ENCODE data around the gene MOB3B.

Gene MOB3B

DNA sequence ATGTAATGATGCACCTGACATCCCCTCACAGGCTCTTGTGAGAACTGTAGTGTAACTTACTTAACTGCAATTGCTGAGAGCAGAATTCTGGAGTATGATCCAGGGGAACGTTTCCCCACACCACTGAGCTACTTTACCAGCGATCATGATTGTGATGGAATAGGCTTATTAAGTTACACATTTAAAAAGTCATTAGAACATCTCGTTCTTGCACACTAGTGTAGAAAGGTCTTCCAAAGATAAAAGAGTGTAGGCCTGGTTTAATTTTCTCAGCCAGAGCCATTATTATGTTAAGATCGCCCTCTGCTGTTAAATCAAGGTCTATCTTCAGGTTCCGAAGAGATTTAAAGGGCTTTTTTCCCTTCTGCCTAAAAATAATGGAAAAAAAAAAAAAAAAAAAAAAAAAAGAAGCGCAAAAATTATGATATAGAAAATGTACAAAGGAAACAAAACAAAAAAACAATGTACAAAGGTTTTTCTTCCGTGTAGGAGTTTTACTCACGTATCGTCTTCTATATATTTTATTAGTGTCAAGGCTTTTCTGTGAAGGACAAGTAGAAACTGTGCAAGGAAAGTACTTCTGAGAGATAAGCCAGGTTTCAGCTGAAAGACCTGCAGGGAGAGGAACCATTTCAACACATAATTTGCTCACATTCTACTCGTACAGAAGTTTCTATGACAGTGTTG lies 18.6 kb upstream of the MOB3B start:
- peak in 2 of 42 donors; percentile 49 to 65 for DNase-seq
- intact Hi-C loops (cut with DNase I), result loop anchor here (5.0 kb wide), 1 partner anchor 216 kb away; no protein-coding TSS in a partner anchor

DNA sequence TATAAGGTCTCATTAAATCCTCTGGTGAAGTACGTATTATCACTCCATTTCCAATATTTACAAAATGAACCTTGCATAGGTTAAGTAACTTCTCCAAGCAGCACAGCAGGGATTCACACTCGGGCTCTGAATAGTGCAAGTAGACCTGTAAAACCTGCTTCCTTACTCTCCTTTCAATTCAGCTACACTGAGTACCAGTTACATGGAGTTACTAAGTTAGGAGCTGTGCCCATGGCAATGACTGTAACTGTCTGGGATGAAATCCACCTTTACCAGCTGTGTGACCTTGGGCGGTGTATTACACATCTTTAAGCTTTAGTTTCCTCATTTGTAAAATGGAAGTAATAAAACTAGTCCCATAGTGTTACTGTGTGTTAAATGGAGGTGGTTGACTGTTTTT lies 15.9 kb upstream of the MOB3B start:
- no peak for DNase-seq
- intact Hi-C loops (cut with DNase I), result loop anchor here (5.0 kb wide), 1 partner anchor 213 kb away; no protein-coding TSS in a partner anchor

DNA sequence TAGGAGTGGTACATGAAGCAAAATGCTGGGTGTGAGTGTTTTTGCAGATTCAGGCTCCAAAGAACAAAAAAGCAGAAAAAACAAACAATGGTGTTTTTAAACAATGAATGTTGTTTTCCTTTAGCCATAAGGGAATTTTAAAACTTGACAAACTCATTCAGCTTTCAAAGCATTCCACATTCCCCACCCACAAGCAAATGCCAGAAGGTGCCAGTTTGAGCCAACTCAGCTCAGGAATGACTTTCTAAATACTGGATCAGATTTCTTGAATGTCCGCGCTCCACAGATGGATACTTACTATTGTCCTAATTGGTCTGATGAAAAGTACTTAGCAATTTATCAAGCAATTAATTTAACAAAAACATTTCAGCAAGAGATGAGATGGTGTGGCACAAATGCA lies 12.9 kb upstream of the MOB3B start:
- DNase-seq, result no peak
- intact Hi-C loops (cut with DNase I), result no loop called here

DNA sequence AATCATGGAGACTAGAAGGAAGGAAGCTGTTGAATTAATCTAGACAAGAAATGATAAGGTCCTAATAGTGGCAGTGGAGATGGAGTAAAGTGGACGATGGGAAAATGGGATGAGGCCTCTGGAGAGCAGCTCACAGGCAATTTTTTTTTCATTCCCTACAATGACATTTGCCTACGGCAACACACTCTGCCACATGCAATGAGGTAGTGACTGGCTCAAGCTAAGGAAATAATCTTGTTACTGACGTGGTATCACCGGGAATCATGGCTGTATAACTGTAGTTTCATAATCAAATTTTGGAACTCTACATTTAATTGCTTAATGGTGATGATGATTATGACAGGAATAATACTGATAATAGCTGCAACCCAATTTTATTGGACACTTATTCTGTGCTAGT lies 12.1 kb upstream of the MOB3B start:
- intact Hi-C loops (cut with DNase I), result no loop called here
- DNase-seq, result no peak

DNA sequence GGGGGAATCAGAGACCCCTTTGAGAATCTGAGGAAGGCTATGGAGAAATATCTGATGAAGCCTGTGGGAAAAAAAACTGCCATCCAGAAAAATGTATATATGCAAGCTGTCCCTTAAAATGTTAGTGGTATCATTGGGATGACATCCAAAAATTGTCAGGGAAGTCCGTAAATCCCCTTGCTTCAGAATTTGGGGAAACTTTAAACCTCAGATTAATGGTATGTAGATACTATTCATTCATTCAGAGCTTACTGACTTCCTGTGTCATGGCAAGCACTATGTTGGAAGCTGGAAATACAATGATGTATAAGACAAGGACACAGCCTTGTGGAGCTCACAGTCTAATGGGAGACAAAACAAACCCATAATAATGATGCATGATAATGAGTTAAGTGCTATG lies 10.9 kb upstream of the MOB3B start:
- no peak for DNase-seq
- intact Hi-C loops (cut with DNase I), result no loop called here

DNA sequence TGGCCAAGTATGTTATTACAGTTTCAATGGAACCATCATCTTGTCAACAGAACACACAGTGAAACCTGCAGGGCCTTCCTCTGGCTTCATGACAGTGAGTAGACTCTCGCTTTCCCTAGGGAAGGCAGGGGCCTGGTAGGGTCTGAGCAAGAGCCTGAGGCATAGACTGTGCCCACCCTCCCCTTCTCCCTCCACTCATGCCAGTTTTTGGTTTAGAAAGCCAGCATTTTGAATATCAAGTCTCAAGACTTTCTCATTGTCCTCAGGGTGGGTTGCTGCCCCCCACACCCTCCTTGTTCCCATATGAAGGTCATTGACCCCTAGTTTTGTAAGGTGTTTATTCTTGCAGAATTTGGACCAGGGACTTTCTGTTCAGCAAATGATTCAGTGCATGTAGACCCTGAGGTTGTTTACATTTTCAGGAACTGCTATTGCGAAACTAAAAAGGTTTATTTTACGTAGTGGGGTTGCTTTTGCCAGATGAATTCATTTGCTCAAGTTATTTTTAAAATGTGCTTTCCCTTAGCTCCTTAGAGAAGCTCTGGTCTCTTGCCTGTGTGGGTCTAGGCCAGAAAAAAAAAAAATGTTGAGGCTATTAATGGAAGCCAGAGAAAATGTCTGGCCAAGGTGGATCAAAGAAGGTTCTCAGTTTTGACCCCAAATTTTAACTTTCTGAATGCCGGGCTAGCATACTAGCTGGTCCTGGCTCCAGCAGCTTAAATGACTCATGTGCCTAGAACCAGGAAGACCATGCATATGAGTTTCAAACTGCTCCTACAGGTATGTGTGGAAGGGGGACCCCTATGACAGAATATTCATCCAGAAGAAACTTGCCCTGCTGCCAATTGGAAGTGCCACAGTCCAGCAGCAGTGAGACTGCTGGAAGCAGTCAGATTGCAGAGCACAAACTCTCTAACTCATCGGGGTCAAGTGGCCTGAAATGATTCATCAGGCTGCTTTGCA lies 10.1 kb upstream of the MOB3B start:
- intact Hi-C loops (cut with DNase I), result loop anchor here (5.0 kb wide), 1 partner anchor 252 kb away; no protein-coding TSS in a partner anchor
- DNase-seq, result peak in 2 of 42 donors; percentile 2 to 57

DNA sequence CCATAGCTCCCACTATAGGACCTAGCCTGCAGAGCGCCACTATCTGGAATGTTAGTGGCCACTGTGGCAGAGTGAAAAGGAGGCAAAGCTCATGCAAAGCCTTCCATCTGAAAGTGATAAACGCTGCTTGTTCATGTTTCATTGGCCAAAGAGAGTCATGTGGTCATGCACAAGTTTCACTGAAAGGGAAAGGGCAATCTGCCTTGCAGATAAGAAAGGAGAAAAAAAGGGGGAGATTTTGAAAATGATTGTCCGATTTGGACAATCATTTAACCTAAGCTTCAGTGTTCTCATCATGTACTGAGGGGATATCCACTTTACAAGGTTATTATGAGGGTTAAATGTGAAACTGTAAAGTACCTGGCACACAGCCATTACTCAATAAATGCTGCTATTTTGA lies 9.0 kb upstream of the MOB3B start:
- no peak for DNase-seq
- intact Hi-C loops (cut with DNase I), result loop anchor here (5.0 kb wide), 1 partner anchor 251 kb away; no protein-coding TSS in a partner anchor

DNA sequence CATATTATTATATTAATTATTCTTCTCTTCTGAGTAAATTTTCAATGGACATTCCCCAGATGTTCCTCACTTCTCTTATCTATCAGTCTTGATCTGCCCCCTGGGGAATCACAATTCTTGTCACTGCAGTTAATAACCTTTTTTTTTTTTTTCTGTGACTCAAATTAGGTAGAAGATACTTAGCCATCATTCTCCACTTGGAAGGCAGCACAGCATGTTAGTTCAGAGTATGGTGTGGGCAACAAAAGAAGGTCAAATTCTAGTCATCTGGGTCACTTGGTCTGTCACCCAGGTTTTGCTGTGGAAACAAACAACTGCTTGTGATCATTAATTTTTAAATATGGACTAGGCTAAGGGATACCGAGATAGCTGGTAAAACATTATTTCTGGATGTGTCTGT lies 8.1 kb upstream of the MOB3B start:
- no peak for DNase-seq
- intact Hi-C loops (cut with DNase I), result loop anchor here (5.0 kb wide), 1 partner anchor 250 kb away; no protein-coding TSS in a partner anchor

DNA sequence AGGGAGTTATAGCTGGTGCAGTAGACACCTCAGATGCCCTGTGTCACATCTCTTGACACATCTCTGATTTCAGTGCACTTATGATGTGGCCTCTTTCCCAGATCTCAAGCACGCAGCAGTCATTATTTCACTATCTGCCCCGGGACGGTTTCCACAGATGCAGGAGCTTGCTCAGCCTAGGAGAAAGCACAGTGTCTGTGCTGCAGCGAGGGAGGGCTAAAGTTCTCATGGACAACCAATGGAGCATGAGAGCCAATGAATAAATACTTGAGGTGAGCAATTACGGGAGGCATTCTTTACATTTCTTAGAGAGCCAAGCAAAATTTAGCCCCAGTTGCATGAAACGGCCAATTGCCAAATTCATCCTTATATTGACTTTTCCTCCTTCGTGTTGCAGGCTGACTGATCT lies 7.4 kb upstream of the MOB3B start:
- intact Hi-C loops (cut with DNase I), result loop anchor here (5.0 kb wide), 1 partner anchor 250 kb away; no protein-coding TSS in a partner anchor

DNA sequence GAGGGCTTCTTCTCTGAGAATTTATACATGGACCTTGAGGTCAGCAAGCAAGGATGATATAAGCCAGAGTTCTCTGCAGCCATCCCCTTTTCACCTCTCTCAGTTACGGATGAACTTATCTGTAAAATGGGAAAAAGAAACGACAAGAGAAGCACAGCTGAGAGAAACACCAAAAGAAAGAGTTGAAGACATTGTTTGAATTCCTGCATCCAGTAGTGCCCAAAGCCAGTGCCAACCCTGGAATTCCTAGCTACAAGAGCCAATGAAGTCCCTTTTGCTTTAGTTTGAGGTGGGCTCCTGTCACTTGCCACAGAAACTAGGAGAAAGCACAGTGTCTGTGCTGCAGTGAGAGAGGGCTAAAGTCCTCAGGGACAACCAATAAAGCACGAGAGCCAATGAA lies 6.6 kb upstream of the MOB3B start:
- DNase-seq, result no peak
- intact Hi-C loops (cut with DNase I), result loop anchor here (5.0 kb wide), 1 partner anchor 249 kb away; no protein-coding TSS in a partner anchor

More for the DNA sequence above, 7.4 kb upstream of the MOB3B start:
- no peak for DNase-seq

DNA sequence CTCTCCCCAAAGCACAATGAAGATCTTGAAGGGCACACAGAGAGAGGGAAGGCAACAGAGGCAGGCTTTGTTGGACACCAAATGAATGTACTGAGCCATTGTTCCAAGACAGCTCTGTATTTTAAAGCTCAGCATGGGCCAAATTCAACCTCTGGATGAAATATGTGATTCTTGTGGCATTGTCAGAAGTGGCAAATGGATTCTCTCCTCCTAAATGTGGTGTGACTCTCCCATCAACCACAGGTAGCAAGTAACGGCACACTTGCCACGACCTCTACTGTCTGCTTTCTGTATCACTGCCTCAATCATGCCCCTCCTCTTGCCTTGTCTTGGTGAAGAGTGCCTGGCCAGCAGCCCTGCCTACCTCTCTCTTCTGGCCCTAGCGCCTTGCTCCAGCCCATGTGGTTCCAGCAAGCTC lies 6.1 kb upstream of the MOB3B start:
- peak in 32 of 42 donors; percentile 17 to 79 (median 49) for DNase-seq
- intact Hi-C loops (cut with DNase I), result loop anchor here (5.0 kb wide), 1 partner anchor 248 kb away; no protein-coding TSS in a partner anchor

DNA sequence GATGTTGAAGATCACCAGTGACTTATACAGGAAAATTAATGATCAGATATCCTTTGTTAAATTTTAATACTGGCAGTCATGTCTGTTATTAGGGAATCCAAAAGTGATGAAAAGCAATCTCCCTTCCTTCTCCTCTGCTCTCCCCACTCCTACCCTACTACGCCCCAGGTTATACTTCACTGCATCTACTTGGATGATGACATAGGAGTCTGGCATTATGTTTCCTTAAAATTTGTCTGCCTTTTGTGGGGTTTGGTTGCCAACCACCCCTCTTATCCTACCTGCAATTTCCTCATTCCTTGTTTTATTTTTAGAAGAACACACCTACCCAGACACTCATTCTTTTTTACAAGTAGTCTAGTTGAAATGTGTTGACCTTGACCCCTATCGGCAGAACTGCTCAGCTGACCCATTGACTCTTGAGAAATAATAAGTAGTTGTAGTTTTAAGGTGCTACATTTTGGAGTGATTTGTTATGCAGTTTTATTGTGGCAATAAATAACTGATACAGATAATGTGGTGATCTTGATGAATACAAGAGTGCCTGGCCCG lies 5.1 kb upstream of the MOB3B start:
- intact Hi-C loops (cut with DNase I), result loop anchor here (5.0 kb wide), 1 partner anchor 247 kb away; no protein-coding TSS in a partner anchor
- DNase-seq, result no peak

DNA sequence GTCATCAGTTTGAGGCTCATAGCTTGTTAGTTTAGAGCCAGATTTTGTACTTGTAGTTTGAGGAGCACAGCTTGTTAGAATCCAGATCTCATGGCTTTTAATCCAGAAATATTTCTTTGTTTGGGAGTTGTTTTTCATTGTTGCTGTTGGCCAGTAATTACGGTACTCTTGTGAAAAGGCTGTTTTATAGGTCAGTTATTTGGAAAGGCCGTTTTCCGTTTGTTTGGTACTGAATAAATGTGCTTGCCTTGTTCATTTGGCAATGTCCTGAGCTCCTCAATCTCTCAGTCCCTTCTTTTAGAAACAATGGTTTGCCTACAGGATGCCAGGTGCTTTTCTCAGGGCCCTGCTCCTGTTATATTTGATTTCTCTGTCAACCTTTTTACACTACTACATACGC lies 4.5 kb upstream of the MOB3B start:
- intact Hi-C loops (cut with DNase I), result no loop called here
- DNase-seq, result no peak

DNA sequence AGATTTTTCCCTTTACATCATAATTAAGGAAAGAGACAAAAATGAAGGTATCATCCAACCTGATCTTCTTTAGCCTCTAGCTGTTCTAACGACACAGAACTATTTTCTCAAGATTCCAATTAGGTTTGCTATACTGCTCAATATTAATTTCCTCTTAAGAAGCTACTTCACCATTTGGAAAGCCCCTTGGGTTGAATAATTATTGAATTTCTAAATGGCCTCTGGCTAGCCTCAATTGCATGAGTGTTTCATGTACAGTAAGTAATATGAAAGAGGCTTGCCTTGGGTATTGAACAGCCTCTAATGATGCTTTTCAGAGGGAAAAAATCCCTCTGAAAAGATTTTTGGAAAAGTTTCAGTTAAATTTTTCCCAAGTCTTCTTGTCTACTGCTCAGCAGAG lies 3.7 kb upstream of the MOB3B start:
- no peak for DNase-seq
- intact Hi-C loops (cut with DNase I), result no loop called here

DNA sequence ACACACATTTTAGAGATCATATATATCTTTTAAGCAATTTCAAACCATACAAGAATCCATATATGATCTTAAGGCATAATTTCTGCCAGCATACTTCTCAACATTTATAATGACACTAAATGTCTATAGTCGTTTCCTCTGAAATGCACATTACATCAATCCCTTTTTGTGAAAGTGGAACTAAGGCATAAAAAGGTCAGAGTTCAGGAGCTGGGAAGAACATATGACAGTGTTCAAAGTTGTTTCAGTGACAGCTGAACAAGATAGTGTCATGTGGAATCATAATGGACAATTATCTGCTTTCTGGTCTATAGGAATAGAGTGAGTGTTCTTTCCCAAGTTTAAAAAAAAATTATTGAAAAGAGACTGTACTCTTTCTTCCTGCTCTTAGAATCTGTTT lies 2.4 kb upstream of the MOB3B start:
- no peak for DNase-seq
- intact Hi-C loops (cut with DNase I), result no loop called here

DNA sequence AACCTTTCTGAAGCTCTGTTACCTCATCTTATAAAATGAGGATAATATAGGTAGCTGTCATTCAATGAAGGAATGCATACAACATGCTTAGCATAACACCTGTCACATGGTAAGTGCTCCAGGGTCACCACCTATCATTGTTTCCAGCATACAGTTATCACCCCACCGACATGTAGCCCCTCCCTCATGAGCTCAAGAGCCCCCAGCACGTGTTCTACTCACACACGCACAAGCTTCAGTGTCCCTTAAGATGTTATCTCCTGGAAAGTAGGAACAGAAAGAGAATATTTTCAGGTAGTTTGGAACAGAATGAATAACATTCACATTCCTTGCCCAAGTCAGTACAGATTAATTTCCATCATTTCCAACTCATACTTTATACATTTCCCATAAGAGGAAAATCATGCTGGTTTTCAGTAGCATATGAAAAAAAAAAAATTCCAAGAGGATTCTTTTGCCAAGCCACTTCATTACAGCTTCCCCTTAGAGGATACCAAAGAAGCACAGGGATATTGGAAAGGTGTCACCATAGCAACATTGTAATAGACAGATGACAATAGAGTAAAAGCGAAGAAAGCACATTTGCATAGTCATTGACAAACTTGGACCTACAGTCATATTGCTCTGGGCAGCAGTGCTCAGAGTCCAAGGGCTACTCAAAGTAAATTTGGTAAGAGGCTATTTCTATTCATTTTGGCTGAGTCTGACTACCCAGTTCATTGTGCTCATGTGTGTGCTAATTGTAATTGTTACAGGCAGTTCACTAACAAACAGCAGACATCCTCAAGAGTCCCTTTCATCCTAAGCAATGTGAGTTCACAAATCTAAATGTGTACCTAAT lies 1.5 kb upstream of the MOB3B start:
- DNase-seq, result no peak
- intact Hi-C loops (cut with DNase I), result no loop called here

DNA sequence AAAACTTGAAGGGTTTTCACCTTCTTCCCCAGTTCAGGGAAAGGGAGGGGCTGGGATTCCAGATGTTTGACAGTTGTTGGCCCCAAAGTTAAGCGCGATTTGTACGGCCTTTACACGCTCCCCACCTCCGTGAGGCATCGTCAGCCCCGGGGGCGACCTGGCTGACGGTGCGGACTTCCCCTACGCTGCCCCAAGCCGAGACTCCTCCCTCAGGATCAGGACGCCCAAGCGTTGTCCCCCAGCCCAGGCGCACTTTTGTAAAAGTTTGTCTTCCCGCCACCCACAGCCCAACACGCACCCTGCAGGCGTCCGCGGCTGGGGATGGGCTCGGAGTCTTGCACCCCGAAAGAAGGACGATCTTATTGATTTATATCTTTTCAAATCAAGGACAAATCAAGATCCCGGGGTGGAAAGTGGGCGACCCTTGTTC lies 713 bp downstream of the MOB3B start:
- intact Hi-C loops (cut with DNase I), result loop anchor here (5.0 kb wide), 2 partner anchors 177 to 197 kb away; no protein-coding TSS in a partner anchor
- peak in 40 of 42 donors; percentile 36 to 75 (median 58) for DNase-seq

Data from head of caudate nucleus (tissue), 42 donors.